ENCODE data around the gene SFXN3.

SFXN3 gene, protein sequence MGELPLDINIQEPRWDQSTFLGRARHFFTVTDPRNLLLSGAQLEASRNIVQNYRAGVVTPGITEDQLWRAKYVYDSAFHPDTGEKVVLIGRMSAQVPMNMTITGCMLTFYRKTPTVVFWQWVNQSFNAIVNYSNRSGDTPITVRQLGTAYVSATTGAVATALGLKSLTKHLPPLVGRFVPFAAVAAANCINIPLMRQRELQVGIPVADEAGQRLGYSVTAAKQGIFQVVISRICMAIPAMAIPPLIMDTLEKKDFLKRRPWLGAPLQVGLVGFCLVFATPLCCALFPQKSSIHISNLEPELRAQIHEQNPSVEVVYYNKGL

DNA sequence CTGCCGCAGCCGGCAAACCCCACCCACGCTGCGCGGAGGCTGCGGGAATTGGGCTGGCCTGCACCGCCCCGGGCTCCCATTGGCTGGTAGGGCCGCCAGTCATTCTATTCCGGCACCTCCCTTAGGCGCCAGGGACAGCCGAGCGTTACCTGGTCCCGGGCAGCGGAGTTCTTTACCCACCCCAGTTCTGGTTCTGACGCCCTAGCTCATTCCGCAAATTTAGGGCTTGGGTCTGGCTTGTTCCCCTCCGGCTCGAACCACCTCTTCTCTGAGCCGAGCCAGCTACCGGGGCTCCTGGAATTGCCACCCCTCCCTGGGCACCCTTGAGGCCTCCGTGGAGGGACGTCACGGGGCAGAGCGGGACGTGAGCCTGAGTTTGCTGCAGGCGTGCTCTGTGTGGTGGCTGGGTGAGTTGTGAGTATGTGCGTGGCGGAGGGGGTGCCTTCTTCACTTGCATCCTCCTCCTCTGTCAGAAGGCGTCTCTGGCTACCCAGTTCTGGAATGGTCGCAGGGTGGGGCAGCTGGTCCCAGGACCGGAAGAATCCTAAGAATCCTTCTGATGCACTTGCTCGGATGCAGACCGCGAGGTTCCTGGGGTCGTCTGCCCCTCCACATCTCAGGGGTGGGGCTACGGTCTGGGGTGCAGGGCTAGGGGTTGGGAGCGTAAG is at the start of gene SFXN3, which contains the start of gene PDZD7:
Gene SFXN3 (plus strand): TSS at position 107 of the 668 bp plus-strand sequence. CDS start 3,461 bp downstream, outside the sequence.
Gene PDZD7 (minus strand): TSS at position 2 of the 668 bp plus-strand sequence. CDS start 910 bp downstream, outside the sequence.
- DNase-seq (ENCODE audit: low spot score), result peak; percentile 97

DNA sequence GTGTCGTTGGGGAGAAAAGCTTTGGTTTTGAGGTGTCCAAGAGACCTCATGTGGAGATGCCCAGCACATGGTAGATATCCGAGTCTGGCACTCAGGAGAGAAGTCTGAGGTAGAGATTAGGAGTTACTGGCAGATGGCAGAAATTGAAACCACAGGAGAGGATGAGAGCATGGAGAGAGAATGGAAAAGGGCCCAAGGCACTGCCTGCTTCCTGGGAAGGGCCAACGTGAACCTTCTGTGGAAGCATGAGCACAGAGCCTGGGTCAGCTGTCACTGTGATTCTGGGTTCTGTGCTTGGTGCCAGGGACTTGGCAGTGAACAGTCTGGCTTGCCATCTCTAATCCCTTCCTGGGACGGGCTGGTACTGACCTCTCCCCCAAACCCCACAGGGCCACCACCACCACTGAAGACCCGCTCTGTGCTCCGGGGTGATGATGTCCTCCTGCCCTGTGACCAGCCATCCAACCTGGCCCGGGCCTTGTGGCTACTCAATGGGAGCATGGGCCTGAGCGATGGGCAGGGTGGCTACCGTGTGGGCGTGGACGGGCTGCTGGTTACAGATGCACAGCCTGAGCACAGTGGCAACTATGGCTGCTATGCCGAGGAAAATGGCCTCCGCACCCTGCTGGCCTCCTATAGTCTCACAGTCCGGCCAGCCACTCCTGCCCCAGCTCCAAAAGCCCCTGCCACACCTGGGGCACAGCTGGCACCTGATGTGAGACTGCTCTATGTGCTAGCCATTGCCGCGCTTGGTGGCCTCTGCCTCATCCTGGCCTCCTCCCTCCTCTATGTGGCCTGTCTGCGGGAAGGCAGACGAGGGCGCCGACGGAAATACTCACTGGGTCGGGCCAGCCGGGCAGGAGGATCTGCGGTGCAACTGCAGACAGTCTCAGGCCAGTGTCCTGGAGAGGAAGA is 47.9 kb upstream of the SFXN3 start:
- no peak for DNase-seq (ENCODE audit: low spot score)

DNA sequence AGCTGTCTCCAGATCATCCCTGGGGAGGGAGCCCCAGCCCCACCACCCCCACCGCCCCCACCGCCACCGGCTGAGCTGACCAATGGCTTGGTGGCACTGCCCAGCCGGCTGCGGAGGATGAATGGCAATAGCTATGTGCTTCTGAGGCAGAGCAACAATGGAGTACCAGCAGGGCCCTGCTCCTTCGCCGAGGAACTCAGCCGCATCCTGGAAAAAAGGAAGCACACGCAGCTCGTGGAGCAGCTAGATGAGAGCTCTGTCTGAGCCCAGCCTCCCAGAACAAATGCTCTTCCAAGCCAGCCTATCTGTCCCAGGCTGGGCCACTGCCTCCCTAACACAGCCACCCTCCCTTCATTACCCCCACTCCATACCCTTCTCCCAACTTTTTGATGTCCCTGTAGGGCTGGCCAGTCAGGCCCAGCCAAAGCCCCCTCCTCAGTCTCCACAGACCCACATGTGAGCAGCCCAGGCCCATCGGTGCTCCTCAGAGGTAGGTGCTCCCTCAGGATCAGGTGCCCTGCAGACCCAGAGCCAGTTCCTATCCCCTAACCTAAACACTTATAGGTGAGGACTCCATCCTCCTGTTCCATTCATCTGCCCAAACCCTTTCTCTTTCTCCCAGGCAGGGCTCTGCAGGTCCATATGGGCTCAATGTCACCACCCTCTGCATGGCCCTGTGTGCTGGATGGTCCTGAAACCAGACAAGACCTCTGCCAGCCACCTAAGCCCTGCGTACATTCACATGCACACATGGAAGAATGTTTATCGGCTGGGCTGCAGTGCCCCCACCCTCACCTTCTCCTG is 47.0 kb upstream of the SFXN3 start:
- no peak for DNase-seq (ENCODE audit: low spot score)

DNA sequence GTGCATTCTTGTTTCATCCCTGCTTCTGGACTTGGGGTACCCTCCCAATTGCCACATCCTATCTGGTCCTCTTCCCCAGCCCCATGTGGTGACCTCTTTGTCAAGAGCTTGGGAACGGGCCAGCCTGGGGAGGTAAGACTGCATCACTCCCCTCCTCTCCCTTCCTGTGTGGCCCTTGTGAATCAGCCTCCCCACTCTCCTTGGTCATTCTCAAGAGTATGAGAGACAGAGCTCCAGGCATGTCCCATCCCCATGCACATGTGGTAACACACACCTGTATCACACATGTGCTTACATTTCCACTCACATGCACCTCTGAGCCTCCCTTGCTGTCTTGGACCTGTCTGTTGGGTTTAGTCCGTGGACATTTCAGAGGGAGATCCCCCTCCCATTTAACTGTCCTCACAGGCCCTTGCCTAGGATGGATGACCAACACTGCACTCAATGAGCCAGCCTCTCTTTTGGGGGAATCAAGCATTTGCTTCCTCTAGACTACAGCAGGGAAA is 46.3 kb upstream of the SFXN3 start:
- no peak for DNase-seq (ENCODE audit: low spot score)

DNA sequence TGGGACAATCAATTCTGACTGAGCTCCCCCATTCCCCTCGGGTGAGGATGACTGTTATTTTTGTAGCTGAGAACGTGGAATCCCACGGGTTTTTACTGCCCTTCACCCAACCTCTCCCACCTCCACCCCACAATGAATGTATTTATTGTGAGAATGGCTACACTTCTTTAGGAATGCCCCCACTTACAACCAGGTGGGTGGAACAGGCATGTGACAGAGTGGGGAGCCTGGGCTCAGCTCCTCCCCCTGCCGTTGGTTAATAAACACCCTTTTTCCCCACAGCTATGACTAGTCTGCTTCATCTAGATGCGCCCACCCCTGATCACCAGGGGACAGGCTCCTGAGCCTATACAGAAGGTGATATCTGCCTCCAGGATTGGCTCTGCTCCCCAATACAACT is 45.7 kb upstream of the SFXN3 start:
- no peak for DNase-seq (ENCODE audit: low spot score)

DNA sequence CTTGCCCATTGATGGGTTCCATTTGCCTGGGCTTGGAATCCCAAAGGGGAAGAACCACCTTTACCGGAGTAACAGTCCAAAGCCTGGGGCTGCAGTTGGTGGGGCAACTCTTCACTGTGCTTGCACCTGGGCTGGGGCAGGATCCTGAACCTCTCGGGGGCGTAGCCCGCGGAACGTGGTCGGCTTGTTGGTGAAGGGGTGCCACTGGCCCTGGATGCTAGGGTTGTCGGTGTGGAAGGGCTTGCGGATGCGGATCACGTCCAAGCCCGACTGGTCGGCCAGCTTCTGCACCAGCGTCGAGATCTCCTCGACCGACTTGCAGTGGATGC is 44.4 kb upstream of the SFXN3 start:
- no peak for DNase-seq (ENCODE audit: low spot score)

DNA sequence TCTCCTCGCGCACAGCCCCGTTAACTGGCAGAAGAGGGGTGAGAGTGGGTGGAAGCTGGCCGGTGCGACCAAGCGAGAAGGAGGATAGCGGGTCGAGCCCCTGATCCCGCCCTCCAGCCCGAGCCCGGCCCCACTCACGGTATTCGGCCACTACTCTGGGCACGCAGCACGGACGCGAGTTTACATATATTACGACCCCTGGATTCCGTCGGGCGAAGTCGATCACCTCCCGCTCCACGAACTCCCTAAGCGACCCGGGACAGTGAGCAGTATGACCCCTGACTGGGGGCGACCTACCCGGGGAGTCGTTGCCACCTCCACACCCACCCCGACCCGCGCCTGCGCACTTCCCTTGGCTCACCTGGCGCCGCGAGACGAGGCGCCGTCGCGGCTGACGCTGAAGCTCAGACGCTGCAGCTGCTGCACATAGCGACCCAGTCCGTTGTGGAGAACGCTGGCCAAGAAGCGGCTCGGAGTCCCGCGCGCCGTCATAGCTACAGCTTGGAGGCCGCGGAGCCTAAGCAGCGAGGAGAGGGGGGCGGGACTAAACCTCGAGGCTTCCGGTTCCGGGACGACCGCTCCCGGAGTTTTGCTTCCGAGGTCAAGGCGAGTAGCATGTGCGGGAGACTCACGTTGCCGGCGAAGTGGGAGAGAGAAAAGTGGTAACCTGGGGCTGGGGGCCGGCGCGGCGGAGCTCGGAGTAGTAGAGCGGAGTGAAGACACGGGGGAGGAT is 43.9 kb upstream of the SFXN3 start, which contains the start of the genes MRPL43 and TWNK:
Gene MRPL43 (minus strand): TSS at position 546 of the 733 bp plus-strand sequence. CDS start 54 bp downstream, at position 492.
Gene TWNK (plus strand): TSS at position 592 of the 733 bp plus-strand sequence. CDS start 668 bp downstream, outside the sequence.
- DNase-seq (ENCODE audit: low spot score), result peak; percentile 83

DNA sequence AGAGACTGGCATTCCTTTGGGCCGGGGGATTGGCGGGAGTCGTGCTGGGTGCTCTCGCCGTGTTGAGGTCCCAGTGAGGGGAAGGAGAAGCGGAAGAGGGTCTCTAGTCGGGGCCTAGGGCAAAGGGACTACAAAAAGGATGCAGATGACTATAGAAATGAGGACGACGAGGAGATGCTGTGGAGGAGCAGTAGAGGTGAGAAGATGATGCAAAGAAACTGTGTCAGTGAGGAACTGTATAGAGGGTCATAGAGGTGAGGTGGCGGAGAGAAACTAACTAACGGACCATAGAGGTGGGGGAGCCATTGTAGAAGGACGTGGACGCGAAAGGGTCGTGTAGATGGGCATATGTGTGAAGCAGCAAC is 43.4 kb upstream of the SFXN3 start:
- DNase-seq (ENCODE audit: low spot score), result no peak

DNA sequence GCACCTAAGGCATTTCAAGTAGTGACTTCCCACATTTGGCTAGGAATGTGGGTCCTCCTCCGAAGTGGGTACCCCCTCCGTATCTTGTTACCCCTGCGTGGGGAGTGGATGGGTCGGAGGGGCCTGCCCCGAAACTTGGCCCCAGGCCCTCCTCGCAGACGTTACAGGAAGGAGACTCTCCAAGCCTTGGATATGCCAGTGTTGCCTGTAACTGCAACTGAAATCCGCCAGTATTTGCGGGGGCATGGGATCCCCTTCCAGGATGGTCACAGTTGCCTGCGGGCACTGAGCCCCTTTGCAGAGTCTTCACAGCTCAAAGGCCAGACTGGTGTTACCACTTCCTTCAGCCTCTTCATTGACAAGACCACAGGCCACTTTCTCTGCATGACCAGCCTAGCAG is 42.9 kb upstream of the SFXN3 start:
- no peak for DNase-seq (ENCODE audit: low spot score)

DNA sequence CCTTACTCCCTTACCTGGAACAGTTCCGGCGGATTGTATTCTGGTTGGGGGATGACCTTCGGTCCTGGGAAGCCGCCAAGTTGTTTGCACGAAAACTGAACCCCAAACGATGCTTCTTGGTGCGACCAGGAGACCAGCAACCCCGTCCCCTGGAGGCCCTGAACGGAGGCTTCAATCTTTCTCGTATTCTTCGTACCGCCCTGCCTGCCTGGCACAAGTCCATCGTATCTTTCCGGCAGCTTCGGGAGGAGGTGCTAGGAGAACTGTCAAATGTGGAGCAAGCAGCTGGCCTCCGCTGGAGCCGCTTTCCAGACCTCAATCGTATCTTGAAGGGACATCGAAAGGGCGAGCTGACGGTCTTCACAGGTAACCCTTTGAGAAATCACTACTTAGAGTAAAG is 41.9 kb upstream of the SFXN3 start:
- DNase-seq (ENCODE audit: low spot score), result no peak

DNA sequence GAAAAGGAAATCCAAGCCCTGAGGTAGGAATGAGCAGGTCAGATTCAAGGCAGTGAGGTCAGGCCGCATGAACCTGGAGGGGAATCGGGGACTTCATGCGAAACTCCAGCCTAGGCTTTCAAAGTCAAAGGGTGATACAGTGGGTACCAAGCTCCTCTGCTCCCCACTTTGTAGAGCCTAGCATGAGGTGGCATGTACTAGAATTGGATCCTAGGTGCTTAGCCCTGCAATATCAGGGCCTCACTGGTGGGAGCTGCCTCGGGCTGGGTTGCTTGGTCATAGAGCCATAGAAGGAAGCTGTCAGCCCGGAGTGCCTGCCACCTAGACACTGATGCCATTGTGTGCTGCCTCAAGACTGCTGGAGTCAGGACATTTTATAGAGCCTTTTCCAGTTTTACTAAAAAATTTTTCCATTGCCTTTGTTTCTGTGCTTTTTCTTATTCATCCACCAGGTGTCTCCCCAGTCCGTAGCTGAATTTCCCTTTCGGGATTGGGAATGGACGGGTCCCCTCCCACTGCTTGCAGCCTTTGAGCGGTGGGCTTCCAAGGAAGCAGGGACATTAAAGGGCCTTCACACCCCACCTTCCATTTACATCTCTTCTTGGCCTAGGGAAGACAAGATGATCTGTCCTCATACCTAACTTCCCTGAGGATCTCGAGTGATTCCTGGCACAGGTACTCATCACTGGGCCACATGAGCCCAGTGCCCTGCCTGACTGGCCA is 36.9 kb upstream of the SFXN3 start:
- DNase-seq (ENCODE audit: low spot score), result no peak

DNA sequence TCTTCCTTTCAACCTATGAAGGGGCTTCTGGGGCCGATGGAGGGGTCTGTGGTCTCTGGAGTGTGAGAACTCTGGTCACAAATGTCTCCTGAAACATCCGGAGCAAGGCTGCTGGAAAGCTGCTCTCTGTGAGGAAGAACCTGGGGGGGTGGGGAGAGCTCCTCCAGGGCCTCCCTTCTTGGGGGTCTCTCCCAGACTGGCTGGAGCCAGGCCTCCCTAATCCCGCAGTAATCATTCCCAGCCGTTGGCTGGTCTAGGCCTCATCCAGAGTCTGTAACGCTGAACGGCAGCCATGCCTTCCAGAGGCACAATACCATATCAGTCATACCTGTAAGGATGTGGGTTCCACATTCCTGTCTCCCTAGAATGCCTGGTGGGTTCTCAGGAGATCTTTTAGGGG is 35.9 kb upstream of the SFXN3 start:
- no peak for DNase-seq (ENCODE audit: low spot score)

DNA sequence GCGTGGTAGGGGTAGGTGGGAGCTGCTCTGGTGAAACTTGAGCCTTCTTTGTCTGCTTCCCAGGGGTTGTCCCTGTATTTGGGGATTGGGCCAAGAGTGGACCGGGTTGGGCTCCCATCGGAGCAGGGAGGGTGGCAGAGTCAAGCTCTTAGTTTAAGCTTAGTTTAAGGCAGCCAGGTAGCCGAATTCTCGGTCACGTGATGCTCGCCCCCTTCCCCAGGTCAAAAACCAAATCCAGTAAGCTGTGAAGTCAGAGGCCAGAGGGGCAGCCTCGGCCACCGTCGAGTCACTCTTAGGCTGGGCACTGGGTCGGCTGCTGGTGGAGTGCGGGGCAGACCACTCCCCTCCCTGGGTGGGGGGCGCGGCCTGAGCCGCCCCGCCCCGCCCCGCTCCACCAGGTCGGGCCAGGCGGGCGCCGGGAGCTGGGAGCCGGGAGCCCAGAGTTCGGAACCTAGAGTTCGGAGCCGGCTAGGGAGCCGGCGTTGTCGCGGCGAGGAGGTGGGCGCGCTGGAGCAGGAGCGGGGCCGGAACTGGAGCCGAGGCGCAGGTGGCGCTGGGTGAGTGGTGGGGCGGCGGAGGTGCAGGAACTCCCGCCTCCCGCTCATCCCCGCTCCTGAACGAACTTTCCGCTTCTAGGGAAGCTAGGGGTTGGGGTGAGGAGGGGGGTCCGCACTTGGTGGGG is 34.2 kb upstream of the SFXN3 start:
- no peak for DNase-seq (ENCODE audit: low spot score)

DNA sequence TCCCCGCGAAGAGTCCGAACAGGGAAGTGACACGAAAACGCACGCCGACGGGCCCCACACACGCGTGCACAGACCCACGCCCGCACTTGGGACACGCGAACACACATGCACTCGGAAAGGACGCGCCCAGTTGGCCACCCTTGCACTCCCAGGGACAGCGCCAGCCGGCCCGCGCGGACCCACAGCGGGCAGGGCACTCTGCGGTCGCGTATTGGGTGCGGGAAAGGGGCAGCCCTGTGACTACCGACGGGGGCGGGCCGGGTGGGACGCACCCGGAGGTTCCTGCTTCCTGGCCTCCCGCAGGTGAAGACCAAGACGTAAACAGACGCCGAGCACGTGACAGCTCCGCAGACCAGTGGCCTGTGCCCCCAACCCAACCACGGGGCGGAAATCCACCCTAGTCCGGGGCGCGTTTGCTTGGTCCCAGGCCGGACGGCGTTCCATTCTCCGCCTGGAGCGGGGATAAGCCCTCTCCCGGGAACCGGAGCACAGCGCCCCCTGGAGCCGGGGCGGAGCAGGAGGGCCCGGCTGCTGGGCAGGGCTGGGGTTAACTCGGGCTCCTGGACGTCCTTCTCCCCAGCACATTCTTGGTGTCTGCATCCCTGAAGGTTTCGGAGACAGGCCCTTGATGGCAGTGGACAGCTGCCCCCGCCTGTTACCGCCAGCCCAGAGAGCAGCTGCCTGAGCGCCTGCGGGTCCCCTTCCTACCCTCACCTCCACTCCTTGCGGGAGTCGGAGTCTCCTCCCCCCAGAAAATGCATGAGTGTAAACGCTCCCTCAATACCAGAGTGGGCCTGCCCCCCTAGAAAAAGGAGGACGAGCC is 33.5 kb upstream of the SFXN3 start:
- peak; percentile 64 for DNase-seq (ENCODE audit: low spot score)

DNA sequence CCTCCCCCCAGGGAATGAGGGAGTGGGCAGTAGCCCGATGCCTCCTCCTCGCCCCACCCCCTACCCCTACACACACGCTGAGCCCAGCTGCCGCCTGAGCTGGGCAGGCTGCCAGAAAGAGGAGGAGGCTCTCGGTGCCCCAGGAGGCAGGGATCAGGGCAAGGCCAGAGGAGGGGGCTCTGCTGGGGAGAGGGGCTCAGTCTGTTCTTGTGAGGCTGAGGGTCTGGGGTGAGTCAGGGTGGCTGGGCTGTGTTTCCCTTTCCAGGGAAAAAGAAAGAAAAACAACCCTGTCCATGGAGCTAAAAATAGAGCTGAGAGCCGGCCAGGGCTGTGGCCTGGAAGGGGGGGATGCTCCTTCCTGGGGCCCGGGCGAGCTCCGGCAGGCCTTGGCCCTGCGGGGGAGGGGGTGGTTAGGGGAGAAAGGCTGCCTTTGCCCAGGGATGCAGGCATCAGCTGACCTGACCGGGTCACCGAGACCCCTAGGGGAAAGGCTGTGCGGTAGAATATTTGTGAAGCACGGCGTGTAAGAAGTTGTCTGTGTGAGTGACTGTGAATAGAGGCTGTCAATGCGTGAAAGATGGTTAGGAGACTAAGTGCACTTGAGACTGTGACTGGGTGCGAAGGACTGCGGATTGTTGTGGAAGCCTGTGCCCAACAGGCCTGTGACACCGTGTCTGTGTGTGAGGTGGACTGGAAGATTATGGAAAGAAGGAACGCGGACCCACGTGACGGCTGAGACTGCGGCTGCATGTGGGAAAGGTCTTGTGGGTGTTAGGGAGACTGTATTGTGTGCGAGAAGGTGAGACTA is 32.6 kb upstream of the SFXN3 start:
- DNase-seq (ENCODE audit: low spot score), result peak; percentile 47

DNA sequence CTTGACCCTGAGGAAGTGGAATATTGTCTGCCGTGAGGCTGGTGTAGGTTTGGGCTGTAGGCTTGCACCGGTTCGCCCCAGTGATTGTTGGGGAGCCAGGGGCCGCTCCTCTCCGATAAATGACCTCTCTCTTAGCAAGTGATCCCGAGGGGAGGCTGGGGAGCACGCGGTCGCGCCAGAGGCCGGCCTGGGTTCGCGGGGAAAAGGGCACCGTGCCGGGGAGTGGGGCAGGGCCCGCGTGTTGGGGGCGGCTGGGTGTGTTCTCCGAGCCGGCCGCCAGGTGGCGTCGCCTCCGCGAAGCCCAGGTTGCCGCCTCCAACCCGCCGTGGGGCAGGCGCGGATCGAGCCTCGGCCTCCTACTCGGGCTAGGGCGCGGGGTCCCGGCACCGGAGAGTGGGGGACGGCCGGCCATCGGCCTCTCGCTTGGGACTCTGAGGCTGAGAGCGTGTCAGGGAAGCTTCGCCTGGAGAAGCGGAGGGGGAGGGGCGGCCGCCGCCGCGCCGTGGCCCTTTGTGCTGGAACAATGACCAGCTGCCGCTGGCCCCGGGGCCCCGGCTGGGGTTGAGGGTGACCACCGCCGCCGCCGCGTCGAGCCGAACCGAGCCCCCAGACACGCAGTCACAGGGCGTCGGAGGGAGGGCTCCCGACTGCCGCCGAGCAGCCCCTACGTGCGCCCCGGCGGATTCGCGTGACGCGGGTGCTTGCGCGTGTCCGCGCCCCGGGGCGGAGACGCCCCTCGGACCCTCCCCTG is 31.9 kb upstream of the SFXN3 start:
- peak; percentile 72 for DNase-seq (ENCODE audit: low spot score)

DNA sequence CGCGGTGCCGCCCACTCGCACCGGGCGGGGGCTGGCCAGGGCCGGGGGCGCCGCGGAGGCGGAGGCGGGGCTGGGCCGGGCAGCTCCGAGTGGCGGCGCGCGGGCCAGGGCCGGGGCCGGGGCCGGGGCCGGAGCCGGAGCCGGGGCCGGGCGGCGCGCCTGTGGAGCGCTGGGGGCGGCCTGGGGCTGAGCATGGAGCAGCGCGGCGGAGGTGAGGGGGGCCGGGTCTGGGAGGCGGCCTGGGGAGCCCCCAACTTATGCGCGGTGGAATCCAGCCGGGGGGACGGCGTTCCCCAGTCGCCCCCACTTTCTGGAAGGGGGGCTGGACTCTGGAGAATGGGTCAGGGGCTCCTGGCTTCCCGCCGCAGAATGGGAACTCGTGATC is 31.3 kb upstream of the SFXN3 start, which contains the start of gene LZTS2:
Gene LZTS2 (plus strand): TSS at position 67 of the 385 bp plus-strand sequence. CDS start 2,731 bp downstream, outside the sequence.
- DNase-seq (ENCODE audit: low spot score), result no peak

All from CD4-positive, alpha-beta T cell treated with Interleukin-15 for 4 hours (primary cell).